Fibroblast of lung (primary cell): Measurements from ENCODE around the gene RFPL4AL1.

Experiments used
- EZH2 ChIP-seq: IDR thresholded peaks from 2 replicates; pipeline ENCODE4 v1.5.1; 2012; ENCODE audit warnings: low read length, control low read depth, mild to moderate bottlenecking; ENCODE audit errors: missing control alignments
- TF ChIP-seq, protein P1 (sequence below), 2 donors: IDR thresholded peaks in 1 of 2; conservative IDR thresholded peaks in 1 of 2; 1 replicate in 1 of 2; 2 replicates in 1 of 2; pipeline ENCODE4 v1.5.1; 2011 to 2012; ENCODE audit warnings: low read length in 2 of 2, control low read depth in 1 of 2, inconsistent platforms in 1 of 2, low read depth in 1 of 2, mild to moderate bottlenecking in 1 of 2

DNA sequence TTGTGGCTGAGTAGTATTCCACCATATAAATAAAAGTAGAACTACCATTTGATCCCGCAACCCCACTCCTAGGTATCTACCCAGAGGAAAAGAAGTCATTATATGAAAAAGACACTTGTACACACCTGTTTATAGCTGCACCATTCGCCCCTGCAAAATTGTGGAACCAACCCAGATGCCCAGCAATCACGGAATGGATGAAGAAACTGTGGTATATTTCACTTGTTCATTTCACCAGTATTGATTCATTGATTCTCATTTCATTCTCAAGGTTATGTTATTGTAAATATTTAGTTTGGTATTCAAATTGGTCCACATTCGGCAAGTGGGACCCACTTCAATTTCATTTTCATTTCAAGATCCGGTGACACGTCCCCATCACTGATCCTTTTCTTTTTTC, 18.2 kb upstream of the RFPL4AL1 start:
- TF ChIP-seq, protein P1, sequence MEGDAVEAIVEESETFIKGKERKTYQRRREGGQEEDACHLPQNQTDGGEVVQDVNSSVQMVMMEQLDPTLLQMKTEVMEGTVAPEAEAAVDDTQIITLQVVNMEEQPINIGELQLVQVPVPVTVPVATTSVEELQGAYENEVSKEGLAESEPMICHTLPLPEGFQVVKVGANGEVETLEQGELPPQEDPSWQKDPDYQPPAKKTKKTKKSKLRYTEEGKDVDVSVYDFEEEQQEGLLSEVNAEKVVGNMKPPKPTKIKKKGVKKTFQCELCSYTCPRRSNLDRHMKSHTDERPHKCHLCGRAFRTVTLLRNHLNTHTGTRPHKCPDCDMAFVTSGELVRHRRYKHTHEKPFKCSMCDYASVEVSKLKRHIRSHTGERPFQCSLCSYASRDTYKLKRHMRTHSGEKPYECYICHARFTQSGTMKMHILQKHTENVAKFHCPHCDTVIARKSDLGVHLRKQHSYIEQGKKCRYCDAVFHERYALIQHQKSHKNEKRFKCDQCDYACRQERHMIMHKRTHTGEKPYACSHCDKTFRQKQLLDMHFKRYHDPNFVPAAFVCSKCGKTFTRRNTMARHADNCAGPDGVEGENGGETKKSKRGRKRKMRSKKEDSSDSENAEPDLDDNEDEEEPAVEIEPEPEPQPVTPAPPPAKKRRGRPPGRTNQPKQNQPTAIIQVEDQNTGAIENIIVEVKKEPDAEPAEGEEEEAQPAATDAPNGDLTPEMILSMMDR (conservative IDR thresholded peaks at IDR 0.05 in 1 of 2, IDR thresholded peaks at IDR 0.05 in 1 of 2; ENCODE audit: low read depth in 1 of 2, low read length in 2 of 2): no peak
- TF ChIP-seq EZH2: no peak
